Daoy (cell line): Measurements from ENCODE around the gene PCCA. TPM values are rescaled to one million over a fixed set of nuclear protein-coding genes. Genes with fewer than 3 reads are reported as not detected.
"Not testable (repeated sequence)": the region's sequence is repeated elsewhere in the genome, so short reads cannot be mapped to it uniquely, and the experiment has no call there.

Experiments used
- DNase-seq: peaks from one replicate; pipeline ENCODE4 v3.0.0-alpha.2; 2015; ENCODE audit warnings: low read depth
- total RNA-seq: library from RNA; depleted of rRNA; stranded (reverse); fragments of >200 nt; shearing (Covaris generic); gene quantifications from 2 replicates; pipeline ENCODE4 v1.2.3, GENCODE V29; 2014

The PCCA gene
- total RNA-seq, 1 experiment from 2014 or later = 6.2 TPM

GRCh38 chr13:100304229-100304628 is 215.3 kb downstream of the PCCA start:
- no peak for DNase-seq

- no peak for DNase-seq
These were observed 216.5 kb downstream of the PCCA start for GRCh38 chr13:100305398-100305797.

GRCh38 chr13:100306030-100306429 is 217.1 kb downstream of the PCCA start:
- no peak for DNase-seq

- DNase-seq = no peak
These were observed 217.6 kb downstream of the PCCA start for GRCh38 chr13:100306434-100306999.

GRCh38 chr13:100314132-100314910 is 225.4 kb downstream of the PCCA start:
- DNase-seq = no peak

GRCh38 chr13:100315522-100315921 is 226.6 kb downstream of the PCCA start:
- no peak for DNase-seq

GRCh38 chr13:100318473-100318872 is 229.6 kb downstream of the PCCA start:
- not testable (repeated sequence) for DNase-seq

GRCh38 chr13:100323937-100324336 is 235.0 kb downstream of the PCCA start:
- no peak for DNase-seq

- no peak for DNase-seq
These were observed 241.8 kb downstream of the PCCA start for GRCh38 chr13:100330662-100331061.

GRCh38 chr13:100333141-100333540 is 244.2 kb downstream of the PCCA start:
- DNase-seq = no peak

GRCh38 chr13:100334214-100334613 is 245.3 kb downstream of the PCCA start:
- DNase-seq = no peak

- DNase-seq = no peak
These were observed 248.1 kb downstream of the PCCA start for GRCh38 chr13:100336795-100337516.

- DNase-seq = no peak
These were observed 249.4 kb downstream of the PCCA start for GRCh38 chr13:100338275-100338674.

GRCh38 chr13:100339411-100339940 is 250.6 kb downstream of the PCCA start:
- DNase-seq = no peak

GRCh38 chr13:100340865-100341264 is 252.0 kb downstream of the PCCA start:
- DNase-seq = no peak

GRCh38 chr13:100341327-100341726 is 252.4 kb downstream of the PCCA start:
- no peak for DNase-seq

- no peak for DNase-seq
These were observed 255.7 kb downstream of the PCCA start for GRCh38 chr13:100344544-100344943.

GRCh38 chr13:100347968-100348367 is 259.1 kb downstream of the PCCA start:
- DNase-seq = peak; percentile 2

- no peak for DNase-seq
These were observed 260.7 kb downstream of the PCCA start for GRCh38 chr13:100349594-100349993.

GRCh38 chr13:100350601-100351000 is 261.7 kb downstream of the PCCA start:
- no peak for DNase-seq

- no peak for DNase-seq
These were observed 267.5 kb downstream of the PCCA start for GRCh38 chr13:100356426-100356825.

- no peak for DNase-seq
These were observed 268.0 kb downstream of the PCCA start for GRCh38 chr13:100356889-100357288.

- DNase-seq = no peak
These were observed 268.9 kb downstream of the PCCA start for GRCh38 chr13:100357764-100358163.
